ENCODE data around the gene ASCL4. TPM values are rescaled to one million over a fixed set of nuclear protein-coding genes. Genes with fewer than 3 reads are reported as not detected.

Gene ASCL4
- total RNA-seq, 1 experiment from 2014 or later: not detected

DNA sequence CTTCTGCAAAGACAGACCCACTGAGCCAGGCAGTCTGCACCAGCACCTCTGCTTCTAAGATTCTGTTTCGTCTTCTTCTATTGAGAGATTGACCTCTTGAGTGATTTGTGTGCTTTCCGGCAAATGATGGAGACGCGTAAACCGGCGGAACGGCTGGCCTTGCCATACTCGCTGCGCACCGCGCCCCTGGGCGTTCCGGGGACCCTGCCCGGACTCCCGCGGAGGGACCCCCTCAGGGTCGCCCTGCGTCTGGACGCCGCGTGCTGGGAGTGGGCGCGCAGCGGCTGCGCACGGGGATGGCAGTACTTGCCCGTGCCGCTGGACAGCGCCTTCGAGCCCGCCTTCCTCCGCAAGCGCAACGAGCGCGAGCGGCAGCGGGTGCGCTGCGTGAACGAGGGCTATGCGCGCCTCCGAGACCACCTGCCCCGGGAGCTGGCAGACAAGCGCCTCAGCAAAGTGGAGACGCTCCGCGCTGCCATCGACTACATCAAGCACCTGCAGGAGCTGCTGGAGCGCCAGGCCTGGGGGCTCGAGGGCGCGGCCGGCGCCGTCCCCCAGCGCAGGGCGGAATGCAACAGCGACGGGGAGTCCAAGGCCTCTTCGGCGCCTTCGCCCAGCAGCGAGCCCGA is 703 bp downstream of the ASCL4 start:
- peak overlapping the region; percentile 63 for H3K4me3 Mint-ChIP-seq
- H3K9me3 Mint-ChIP-seq: no peaks in the 10 kb centered on the region
- DNase-seq (ENCODE audit: low spot score) (peak; percentile 82), ATAC-seq (peak; percentile 94)
- peaks cover 11% of the 10 kb centered on the region; the same call in 1 of the 2 replicates for H3K4me1 Mint-ChIP-seq
- ChIA-PET CTCF (interaction anchor here (0.9 to 2.7 kb wide), 9 partner anchors 62 to 143 kb away, joined by 3 to 15 read pairs (median 5); no protein-coding TSS in a partner anchor), POLR2A (interaction anchor here (0.6 to 0.9 kb wide), 2 partner anchors 19 to 112 kb away, joined by 3 read pairs; no protein-coding TSS in a partner anchor)
- H3K27me3 Mint-ChIP-seq (ENCODE audit: low read depth): peaks cover 90% of the 10 kb centered on the region
- no peak overlapping the region for H3K27ac Mint-ChIP-seq
- H3K36me3 Mint-ChIP-seq: no peaks in the 10 kb centered on the region
- TF ChIP-seq, protein P1, sequence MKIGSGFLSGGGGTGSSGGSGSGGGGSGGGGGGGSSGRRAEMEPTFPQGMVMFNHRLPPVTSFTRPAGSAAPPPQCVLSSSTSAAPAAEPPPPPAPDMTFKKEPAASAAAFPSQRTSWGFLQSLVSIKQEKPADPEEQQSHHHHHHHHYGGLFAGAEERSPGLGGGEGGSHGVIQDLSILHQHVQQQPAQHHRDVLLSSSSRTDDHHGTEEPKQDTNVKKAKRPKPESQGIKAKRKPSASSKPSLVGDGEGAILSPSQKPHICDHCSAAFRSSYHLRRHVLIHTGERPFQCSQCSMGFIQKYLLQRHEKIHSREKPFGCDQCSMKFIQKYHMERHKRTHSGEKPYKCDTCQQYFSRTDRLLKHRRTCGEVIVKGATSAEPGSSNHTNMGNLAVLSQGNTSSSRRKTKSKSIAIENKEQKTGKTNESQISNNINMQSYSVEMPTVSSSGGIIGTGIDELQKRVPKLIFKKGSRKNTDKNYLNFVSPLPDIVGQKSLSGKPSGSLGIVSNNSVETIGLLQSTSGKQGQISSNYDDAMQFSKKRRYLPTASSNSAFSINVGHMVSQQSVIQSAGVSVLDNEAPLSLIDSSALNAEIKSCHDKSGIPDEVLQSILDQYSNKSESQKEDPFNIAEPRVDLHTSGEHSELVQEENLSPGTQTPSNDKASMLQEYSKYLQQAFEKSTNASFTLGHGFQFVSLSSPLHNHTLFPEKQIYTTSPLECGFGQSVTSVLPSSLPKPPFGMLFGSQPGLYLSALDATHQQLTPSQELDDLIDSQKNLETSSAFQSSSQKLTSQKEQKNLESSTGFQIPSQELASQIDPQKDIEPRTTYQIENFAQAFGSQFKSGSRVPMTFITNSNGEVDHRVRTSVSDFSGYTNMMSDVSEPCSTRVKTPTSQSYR (CRISPR knock-in tag; IDR thresholded peaks at IDR 0.05): peak; percentile 57; the same call in 1 of the 2 replicates
- TF ChIP-seq, protein P2, sequence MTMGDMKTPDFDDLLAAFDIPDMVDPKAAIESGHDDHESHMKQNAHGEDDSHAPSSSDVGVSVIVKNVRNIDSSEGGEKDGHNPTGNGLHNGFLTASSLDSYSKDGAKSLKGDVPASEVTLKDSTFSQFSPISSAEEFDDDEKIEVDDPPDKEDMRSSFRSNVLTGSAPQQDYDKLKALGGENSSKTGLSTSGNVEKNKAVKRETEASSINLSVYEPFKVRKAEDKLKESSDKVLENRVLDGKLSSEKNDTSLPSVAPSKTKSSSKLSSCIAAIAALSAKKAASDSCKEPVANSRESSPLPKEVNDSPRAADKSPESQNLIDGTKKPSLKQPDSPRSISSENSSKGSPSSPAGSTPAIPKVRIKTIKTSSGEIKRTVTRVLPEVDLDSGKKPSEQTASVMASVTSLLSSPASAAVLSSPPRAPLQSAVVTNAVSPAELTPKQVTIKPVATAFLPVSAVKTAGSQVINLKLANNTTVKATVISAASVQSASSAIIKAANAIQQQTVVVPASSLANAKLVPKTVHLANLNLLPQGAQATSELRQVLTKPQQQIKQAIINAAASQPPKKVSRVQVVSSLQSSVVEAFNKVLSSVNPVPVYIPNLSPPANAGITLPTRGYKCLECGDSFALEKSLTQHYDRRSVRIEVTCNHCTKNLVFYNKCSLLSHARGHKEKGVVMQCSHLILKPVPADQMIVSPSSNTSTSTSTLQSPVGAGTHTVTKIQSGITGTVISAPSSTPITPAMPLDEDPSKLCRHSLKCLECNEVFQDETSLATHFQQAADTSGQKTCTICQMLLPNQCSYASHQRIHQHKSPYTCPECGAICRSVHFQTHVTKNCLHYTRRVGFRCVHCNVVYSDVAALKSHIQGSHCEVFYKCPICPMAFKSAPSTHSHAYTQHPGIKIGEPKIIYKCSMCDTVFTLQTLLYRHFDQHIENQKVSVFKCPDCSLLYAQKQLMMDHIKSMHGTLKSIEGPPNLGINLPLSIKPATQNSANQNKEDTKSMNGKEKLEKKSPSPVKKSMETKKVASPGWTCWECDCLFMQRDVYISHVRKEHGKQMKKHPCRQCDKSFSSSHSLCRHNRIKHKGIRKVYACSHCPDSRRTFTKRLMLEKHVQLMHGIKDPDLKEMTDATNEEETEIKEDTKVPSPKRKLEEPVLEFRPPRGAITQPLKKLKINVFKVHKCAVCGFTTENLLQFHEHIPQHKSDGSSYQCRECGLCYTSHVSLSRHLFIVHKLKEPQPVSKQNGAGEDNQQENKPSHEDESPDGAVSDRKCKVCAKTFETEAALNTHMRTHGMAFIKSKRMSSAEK (CRISPR knock-in tag; IDR thresholded peaks at IDR 0.05; ENCODE audit: borderline replicate concordance): no peak
- TF ChIP-seq, protein P3, sequence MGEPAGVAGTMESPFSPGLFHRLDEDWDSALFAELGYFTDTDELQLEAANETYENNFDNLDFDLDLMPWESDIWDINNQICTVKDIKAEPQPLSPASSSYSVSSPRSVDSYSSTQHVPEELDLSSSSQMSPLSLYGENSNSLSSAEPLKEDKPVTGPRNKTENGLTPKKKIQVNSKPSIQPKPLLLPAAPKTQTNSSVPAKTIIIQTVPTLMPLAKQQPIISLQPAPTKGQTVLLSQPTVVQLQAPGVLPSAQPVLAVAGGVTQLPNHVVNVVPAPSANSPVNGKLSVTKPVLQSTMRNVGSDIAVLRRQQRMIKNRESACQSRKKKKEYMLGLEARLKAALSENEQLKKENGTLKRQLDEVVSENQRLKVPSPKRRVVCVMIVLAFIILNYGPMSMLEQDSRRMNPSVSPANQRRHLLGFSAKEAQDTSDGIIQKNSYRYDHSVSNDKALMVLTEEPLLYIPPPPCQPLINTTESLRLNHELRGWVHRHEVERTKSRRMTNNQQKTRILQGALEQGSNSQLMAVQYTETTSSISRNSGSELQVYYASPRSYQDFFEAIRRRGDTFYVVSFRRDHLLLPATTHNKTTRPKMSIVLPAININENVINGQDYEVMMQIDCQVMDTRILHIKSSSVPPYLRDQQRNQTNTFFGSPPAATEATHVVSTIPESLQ (CRISPR knock-in tag; IDR thresholded peaks at IDR 0.05): no peak
- TF ChIP-seq FOXK1 (CRISPR knock-in tag; IDR thresholded peaks at IDR 0.05): peak; percentile 87
- no peak for TF ChIP-seq GABPB1 (CRISPR knock-in tag; IDR thresholded peaks at IDR 0.05)
- TF ChIP-seq TEAD1 (CRISPR knock-in tag; IDR thresholded peaks at IDR 0.05): 0 out of 2 replicates have a peak, but pooled peaks have one; percentile 65
- TF ChIP-seq, protein P4, sequence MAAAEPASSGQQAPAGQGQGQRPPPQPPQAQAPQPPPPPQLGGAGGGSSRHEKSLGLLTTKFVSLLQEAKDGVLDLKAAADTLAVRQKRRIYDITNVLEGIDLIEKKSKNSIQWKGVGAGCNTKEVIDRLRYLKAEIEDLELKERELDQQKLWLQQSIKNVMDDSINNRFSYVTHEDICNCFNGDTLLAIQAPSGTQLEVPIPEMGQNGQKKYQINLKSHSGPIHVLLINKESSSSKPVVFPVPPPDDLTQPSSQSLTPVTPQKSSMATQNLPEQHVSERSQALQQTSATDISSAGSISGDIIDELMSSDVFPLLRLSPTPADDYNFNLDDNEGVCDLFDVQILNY (CRISPR knock-in tag; IDR thresholded peaks at IDR 0.05): no peak
- TF ChIP-seq CREB1 (CRISPR knock-in tag; IDR thresholded peaks at IDR 0.05): peak; percentile 73; the same call in 1 of the 2 replicates
- TF ChIP-seq ZNF671 (CRISPR knock-in tag; IDR thresholded peaks at IDR 0.05): no peak
- TF ChIP-seq, protein P5, sequence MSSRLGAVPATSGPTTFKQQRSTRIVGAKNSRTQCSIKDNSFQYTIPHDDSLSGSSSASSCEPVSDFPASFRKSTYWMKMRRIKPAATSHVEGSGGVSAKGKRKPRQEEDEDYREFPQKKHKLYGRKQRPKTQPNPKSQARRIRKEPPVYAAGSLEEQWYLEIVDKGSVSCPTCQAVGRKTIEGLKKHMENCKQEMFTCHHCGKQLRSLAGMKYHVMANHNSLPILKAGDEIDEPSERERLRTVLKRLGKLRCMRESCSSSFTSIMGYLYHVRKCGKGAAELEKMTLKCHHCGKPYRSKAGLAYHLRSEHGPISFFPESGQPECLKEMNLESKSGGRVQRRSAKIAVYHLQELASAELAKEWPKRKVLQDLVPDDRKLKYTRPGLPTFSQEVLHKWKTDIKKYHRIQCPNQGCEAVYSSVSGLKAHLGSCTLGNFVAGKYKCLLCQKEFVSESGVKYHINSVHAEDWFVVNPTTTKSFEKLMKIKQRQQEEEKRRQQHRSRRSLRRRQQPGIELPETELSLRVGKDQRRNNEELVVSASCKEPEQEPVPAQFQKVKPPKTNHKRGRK (CRISPR knock-in tag; IDR thresholded peaks at IDR 0.05; ENCODE audit: borderline replicate concordance): no peak
- no peak for TF ChIP-seq ZNF317 (CRISPR knock-in tag; IDR thresholded peaks at IDR 0.05; ENCODE audit: borderline replicate concordance, low read depth)
- 0 out of 2 replicates have a peak, but pooled peaks have one; percentile 64 for TF ChIP-seq CBFB (CRISPR knock-in tag; IDR thresholded peaks at IDR 0.05; ENCODE audit: low read depth)
- TF ChIP-seq, protein P6, sequence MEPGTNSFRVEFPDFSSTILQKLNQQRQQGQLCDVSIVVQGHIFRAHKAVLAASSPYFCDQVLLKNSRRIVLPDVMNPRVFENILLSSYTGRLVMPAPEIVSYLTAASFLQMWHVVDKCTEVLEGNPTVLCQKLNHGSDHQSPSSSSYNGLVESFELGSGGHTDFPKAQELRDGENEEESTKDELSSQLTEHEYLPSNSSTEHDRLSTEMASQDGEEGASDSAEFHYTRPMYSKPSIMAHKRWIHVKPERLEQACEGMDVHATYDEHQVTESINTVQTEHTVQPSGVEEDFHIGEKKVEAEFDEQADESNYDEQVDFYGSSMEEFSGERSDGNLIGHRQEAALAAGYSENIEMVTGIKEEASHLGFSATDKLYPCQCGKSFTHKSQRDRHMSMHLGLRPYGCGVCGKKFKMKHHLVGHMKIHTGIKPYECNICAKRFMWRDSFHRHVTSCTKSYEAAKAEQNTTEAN (CRISPR knock-in tag; IDR thresholded peaks at IDR 0.05): peak; percentile 80; the same call in 1 of the 2 replicates
- no peak for TF ChIP-seq ZNF263 (CRISPR knock-in tag; IDR thresholded peaks at IDR 0.05; ENCODE audit: low read depth)
- TF ChIP-seq KAT7 (CRISPR knock-in tag; IDR thresholded peaks at IDR 0.05; ENCODE audit: borderline replicate concordance): peak; percentile 35; the same call in 1 of the 2 replicates
- no peak; the same call in 1 of the 2 replicates for TF ChIP-seq SMAD4 (CRISPR knock-in tag; IDR thresholded peaks at IDR 0.05)
- TF ChIP-seq IRF2 (CRISPR knock-in tag; IDR thresholded peaks at IDR 0.05; ENCODE audit: borderline replicate concordance, low read depth): no peak
- no peak for TF ChIP-seq ZNF416 (CRISPR knock-in tag; IDR thresholded peaks at IDR 0.05)
- TF ChIP-seq, protein P7, sequence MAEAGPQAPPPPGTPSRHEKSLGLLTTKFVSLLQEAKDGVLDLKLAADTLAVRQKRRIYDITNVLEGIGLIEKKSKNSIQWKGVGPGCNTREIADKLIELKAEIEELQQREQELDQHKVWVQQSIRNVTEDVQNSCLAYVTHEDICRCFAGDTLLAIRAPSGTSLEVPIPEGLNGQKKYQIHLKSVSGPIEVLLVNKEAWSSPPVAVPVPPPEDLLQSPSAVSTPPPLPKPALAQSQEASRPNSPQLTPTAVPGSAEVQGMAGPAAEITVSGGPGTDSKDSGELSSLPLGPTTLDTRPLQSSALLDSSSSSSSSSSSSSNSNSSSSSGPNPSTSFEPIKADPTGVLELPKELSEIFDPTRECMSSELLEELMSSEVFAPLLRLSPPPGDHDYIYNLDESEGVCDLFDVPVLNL (CRISPR knock-in tag; IDR thresholded peaks at IDR 0.05; ENCODE audit: borderline replicate concordance, low read depth): peak; percentile 55; the same call in 1 of the 2 replicates
- no peak for TF ChIP-seq FOXJ3 (CRISPR knock-in tag; IDR thresholded peaks at IDR 0.05; ENCODE audit: borderline replicate concordance)
- TF ChIP-seq NFYB (CRISPR knock-in tag; conservative IDR thresholded peaks at IDR 0.05; ENCODE audit: low read depth): no peak; the same call in 1 of the 2 replicates
- no peak for TF ChIP-seq ZNF396 (CRISPR knock-in tag; IDR thresholded peaks at IDR 0.05; ENCODE audit: borderline replicate concordance)
- no peak for TF ChIP-seq PRRX2 (CRISPR knock-in tag; IDR thresholded peaks at IDR 0.05)
